Activated naive CD4-positive, alpha-beta T cell treated with anti-CD3 and anti-CD28 coated beads for 36 hours (primary cell): Measurements from ENCODE around the gene SERPINF2. TPM values are rescaled to one million over a fixed set of nuclear protein-coding genes. Genes with fewer than 3 reads are reported as not detected.
"Not testable (repeated sequence)": the region's sequence is repeated elsewhere in the genome, so short reads cannot be mapped to it uniquely, and the experiment has no call there.

Source experiments
- CTCF ChIA-PET: fragments of 350-600 bp; sonication (Branson Sonifier 250); formaldehyde crosslinking; loops from one replicate; lab custom pipeline; 2021; ENCODE audit warnings: antibody characterized with exemption; lab: Charles Lee
- DNase-seq: peaks from one replicate; pipeline ENCODE4 v3.0.0-alpha.2; 2020
- H3K27ac Mint-ChIP-seq: one replicate; pipeline ENCODE4 v1.8.0; 2021; ENCODE audit warnings: mild to moderate bottlenecking, mixed read lengths
- H3K27me3 Mint-ChIP-seq: one replicate; pipeline ENCODE4 v1.8.0; 2021; ENCODE audit warnings: low read depth, mixed read lengths
- H3K36me3 Mint-ChIP-seq: one replicate; pipeline ENCODE4 v1.8.0; 2021; ENCODE audit warnings: low read depth, mixed read lengths
- H3K4me1 Mint-ChIP-seq: one replicate; pipeline ENCODE4 v1.8.0; 2021; ENCODE audit warnings: low read depth, mixed read lengths
- H3K4me3 Mint-ChIP-seq: one replicate; pipeline ENCODE4 v1.8.0; 2021; ENCODE audit warnings: mild to moderate bottlenecking, moderate library complexity, mixed read lengths
- H3K9me3 Mint-ChIP-seq: one replicate; pipeline ENCODE4 v1.8.0; 2021; ENCODE audit warnings: mixed read lengths
- intact Hi-C: fragments of 100-400 bp; cut with micrococcal nuclease; formaldehyde crosslinking; loops from one replicate; pipeline ENCODE4 v1.15.1; 2023
- total RNA-seq, 2 experiments: library from RNA; stranded (reverse); gene quantifications; one replicate each; pipeline ENCODE4 v1.2.3, GENCODE V29; 2021

SERPINF2 gene
- total RNA-seq, 2 experiments from 2014 or later, result not detected

- CTCF ChIA-PET, H3K36me3 Mint-ChIP-seq, intact Hi-C loops, DNase-seq, H3K9me3 Mint-ChIP-seq, H3K4me1 Mint-ChIP-seq, H3K27me3 Mint-ChIP-seq, H3K27ac Mint-ChIP-seq, H3K4me3 Mint-ChIP-seq: not testable (repeated sequence)
Measured at GRCh38 chr17:1741899-1742298, 772 bp upstream of the SERPINF2 start.

GRCh38 chr17:1743088-1743439 lies 393 bp downstream of the SERPINF2 start:
- CTCF ChIA-PET, result no interaction called here
- intact Hi-C loops, result no loop called here
- Mint-ChIP-seq H3K27me3 (no peaks in the 10 kb centered on the region), H3K9me3 (no peaks in the 10 kb centered on the region), H3K27ac (no peak overlapping the region), H3K4me1 (no peaks in the 10 kb centered on the region), H3K36me3 (no peaks in the 10 kb centered on the region), H3K4me3 (no peak overlapping the region)
- DNase-seq, result no peak

GRCh38 chr17:1744551-1745512 lies 2.2 kb downstream of the SERPINF2 start:
- CTCF ChIA-PET, result no interaction called here
- H3K4me3 Mint-ChIP-seq, result no peak overlapping the region
- H3K27ac Mint-ChIP-seq, result no peak overlapping the region

GRCh38 chr17:1745513-1746020 lies 2.9 kb downstream of the SERPINF2 start:
- intact Hi-C loops, result no loop called here
- H3K4me3 Mint-ChIP-seq, result no peak overlapping the region

More at GRCh38 chr17:1744551-1745512, 2.2 kb downstream of the SERPINF2 start:
- no peaks in the 10 kb centered on the region for H3K27me3 Mint-ChIP-seq
- no peak for DNase-seq
- intact Hi-C loops, result no loop called here
- H3K9me3 Mint-ChIP-seq, result no peaks in the 10 kb centered on the region
- no peaks in the 10 kb centered on the region for H3K4me1 Mint-ChIP-seq
- no peaks in the 10 kb centered on the region for H3K36me3 Mint-ChIP-seq

GRCh38 chr17:1746975-1747543 lies 4.4 kb downstream of the SERPINF2 start:
- DNase-seq, result no peak
- no peaks in the 10 kb centered on the region for H3K4me1 Mint-ChIP-seq
- no peaks in the 10 kb centered on the region for H3K9me3 Mint-ChIP-seq
- intact Hi-C loops, result no loop called here
- no peaks in the 10 kb centered on the region for H3K36me3 Mint-ChIP-seq
- H3K4me3 Mint-ChIP-seq, result no peak overlapping the region
- no peak overlapping the region for H3K27ac Mint-ChIP-seq
- no peaks in the 10 kb centered on the region for H3K27me3 Mint-ChIP-seq
- CTCF ChIA-PET, result interaction anchor here (1.1 kb wide), 1 partner anchor 26 kb away, joined by 3 read pairs; no protein-coding TSS in a partner anchor

More at GRCh38 chr17:1745513-1746020, 2.9 kb downstream of the SERPINF2 start:
- Mint-ChIP-seq H3K27me3 (no peaks in the 10 kb centered on the region), H3K9me3 (no peaks in the 10 kb centered on the region), H3K4me1 (no peaks in the 10 kb centered on the region), H3K27ac (no peak overlapping the region), H3K36me3 (no peaks in the 10 kb centered on the region)
- DNase-seq, result no peak
- CTCF ChIA-PET, result no interaction called here

DNA sequence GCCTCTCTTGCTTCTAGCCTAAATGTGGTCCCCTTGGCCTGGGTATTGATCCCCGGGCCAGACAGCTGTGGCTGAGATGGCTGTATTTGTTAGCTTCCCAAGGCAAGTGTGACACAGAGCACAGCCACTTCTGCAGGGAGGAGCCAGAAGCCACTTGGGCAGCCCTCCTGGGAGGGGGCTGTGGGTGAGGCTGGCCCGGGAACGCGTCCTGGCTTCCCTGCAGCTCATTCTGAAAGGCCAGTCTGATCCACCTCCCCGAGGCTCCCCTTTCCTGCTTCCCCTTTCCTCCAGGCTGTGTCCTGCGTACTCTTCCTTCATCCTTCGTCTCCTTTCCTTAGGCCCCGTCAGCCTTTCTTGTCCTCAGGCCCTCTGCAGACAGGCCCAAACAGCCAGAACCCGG lies 8.0 kb downstream of the SERPINF2 start:
- H3K9me3 Mint-ChIP-seq, result no peaks in the 10 kb centered on the region
- H3K4me1 Mint-ChIP-seq, result no peaks in the 10 kb centered on the region
- CTCF ChIA-PET, result no interaction called here
- H3K27me3 Mint-ChIP-seq, result no peaks in the 10 kb centered on the region
- DNase-seq, result no peak
- H3K4me3 Mint-ChIP-seq, result no peak overlapping the region
- H3K27ac Mint-ChIP-seq, result no peak overlapping the region
- no peaks in the 10 kb centered on the region for H3K36me3 Mint-ChIP-seq
- intact Hi-C loops, result no loop called here

DNA sequence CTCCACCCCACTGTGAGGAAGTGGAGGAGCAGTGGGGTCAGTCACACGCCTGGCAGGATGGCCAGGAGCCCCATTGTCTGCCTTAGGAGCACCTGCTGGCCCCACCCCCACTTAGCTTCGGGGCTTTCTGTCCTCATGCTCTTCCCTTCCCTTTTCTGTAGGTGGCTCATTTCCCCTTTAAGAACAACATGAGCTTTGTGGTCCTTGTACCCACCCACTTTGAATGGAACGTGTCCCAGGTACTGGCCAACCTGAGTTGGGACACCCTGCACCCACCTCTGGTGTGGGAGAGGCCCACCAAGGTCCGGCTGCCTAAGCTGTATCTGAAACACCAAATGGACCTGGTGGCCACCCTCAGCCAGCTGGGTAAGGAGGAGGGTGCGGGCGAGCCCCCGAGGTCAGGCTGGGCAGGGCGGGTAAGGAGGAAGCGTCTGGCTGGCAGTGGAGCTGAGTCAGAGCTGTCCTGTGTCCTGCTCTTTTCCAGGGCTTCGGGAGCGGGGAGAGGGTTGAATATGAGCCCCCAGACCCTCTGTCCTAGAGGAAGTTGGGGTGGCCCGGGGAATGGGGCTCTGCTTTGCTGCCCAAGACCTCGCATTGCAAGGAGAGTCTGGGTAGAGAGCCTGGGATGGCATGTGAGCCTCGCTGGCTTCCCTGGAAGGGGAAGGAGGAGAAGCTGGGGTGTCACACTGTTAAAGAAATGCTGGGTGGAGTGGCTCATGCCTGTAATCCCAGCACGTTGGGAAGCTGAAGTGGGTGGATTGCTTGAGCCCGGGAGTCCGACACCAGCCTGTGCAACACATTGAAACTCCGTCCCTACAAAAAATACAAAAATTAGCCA lies 10.0 kb downstream of the SERPINF2 start:
- Mint-ChIP-seq H3K36me3 (no peaks in the 10 kb centered on the region), H3K27me3 (no peaks in the 10 kb centered on the region), H3K4me3 (no peak overlapping the region), H3K27ac (no peak overlapping the region), H3K4me1 (no peaks in the 10 kb centered on the region), H3K9me3 (no peaks in the 10 kb centered on the region)
- DNase-seq, result no peak
- CTCF ChIA-PET, result interaction anchor here (2.3 kb wide), 1 partner anchor 31 kb away, joined by 6 read pairs; no protein-coding TSS in a partner anchor
- intact Hi-C loops, result no loop called here

- H3K27me3 Mint-ChIP-seq, result no peaks in the 10 kb centered on the region
- no peak overlapping the region for H3K4me3 Mint-ChIP-seq
- no peaks in the 10 kb centered on the region for H3K36me3 Mint-ChIP-seq
- CTCF ChIA-PET, result interaction anchor here (0.7 to 2.3 kb wide), 2 partner anchors 33 to 1074 kb away, joined by 3 to 6 read pairs; no protein-coding TSS in a partner anchor
- H3K27ac Mint-ChIP-seq, result no peak overlapping the region
- H3K4me1 Mint-ChIP-seq, result no peaks in the 10 kb centered on the region
- DNase-seq, result no peak
- H3K9me3 Mint-ChIP-seq, result no peaks in the 10 kb centered on the region
- intact Hi-C loops, result no loop called here
Measured at GRCh38 chr17:1753767-1754429, 11.2 kb downstream of the SERPINF2 start.

GRCh38 chr17:1754430-1755112 lies 11.9 kb downstream of the SERPINF2 start:
- DNase-seq, result no peak
- no peaks in the 10 kb centered on the region for H3K27me3 Mint-ChIP-seq
- intact Hi-C loops, result no loop called here
- no peaks in the 10 kb centered on the region for H3K9me3 Mint-ChIP-seq
- no peak overlapping the region for H3K4me3 Mint-ChIP-seq
- H3K4me1 Mint-ChIP-seq, result no peaks in the 10 kb centered on the region
- CTCF ChIA-PET, result interaction anchor here (2.3 kb wide), 1 partner anchor 33 kb away, joined by 6 read pairs; no protein-coding TSS in a partner anchor
- H3K27ac Mint-ChIP-seq, result no peak overlapping the region
- no peaks in the 10 kb centered on the region for H3K36me3 Mint-ChIP-seq

DNA sequence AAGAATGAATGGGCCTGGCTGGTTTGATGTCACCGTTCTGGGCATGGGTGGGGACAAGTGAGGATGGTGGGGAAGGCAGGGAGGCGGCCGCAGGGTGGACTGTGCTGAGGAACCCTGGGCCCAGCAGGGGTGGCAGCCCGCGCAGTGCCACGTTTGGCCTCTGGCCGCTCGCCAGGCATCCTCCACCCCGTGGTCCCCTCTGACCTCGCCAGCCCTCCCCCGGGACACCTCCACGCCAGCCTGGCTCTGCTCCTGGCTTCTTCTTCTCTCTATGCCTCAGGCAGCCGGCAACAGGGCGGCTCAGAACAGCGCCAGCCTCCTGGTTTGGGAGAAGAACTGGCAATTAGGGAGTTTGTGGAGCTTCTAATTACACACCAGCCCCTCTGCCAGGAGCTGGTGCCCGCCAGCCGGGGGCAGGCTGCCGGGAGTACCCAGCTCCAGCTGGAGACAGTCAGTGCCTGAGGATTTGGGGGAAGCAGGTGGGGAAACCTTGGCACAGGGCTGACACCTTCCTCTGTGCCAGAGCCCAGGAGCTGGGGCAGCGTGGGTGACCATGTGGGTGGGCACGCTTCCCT lies 12.7 kb downstream of the SERPINF2 start:
- no peak overlapping the region for H3K4me3 Mint-ChIP-seq
- no peaks in the 10 kb centered on the region for H3K4me1 Mint-ChIP-seq
- DNase-seq, result no peak
- H3K27me3 Mint-ChIP-seq, result no peaks in the 10 kb centered on the region
- H3K9me3 Mint-ChIP-seq, result no peaks in the 10 kb centered on the region
- H3K27ac Mint-ChIP-seq, result no peak overlapping the region
- no peaks in the 10 kb centered on the region for H3K36me3 Mint-ChIP-seq
- CTCF ChIA-PET, result no interaction called here
- intact Hi-C loops, result no loop called here

DNA sequence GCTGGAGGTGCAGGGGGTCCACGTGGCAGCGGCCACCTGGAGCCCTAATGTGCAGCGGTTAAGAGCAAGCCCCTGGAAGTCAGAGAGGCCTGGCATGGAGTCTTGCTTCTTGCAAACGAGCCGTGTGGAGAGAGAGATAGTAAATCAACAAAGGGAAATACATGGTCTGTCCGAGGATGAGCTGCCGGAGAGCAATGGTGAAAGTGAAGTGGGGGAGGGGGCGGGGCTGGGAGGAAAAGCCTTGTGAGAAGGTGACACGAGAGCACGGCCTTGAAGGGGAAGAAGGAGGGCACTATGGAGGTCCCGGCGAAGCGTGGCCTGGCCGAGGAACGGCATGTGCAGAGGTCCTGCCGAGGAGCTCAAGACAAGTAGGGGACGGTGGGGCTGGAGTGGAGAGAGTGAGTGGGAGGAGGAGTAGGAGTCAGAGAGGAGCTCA lies 13.2 kb downstream of the SERPINF2 start:
- H3K27me3 Mint-ChIP-seq, result no peaks in the 10 kb centered on the region
- CTCF ChIA-PET, result interaction anchor here (0.6 kb wide), 1 partner anchor 87 kb away, joined by 6 read pairs; no protein-coding TSS in a partner anchor
- no peaks in the 10 kb centered on the region for H3K36me3 Mint-ChIP-seq
- intact Hi-C loops, result no loop called here
- no peak overlapping the region for H3K4me3 Mint-ChIP-seq
- no peak overlapping the region for H3K27ac Mint-ChIP-seq
- DNase-seq, result no peak
- no peaks in the 10 kb centered on the region for H3K9me3 Mint-ChIP-seq
- no peaks in the 10 kb centered on the region for H3K4me1 Mint-ChIP-seq
